GM19351 (cell line): ENCODE data around the gene SPDYE11.
"Not testable (repeated sequence)": the region's sequence is repeated elsewhere in the genome, so short reads cannot be mapped to it uniquely, and the experiment has no call there.

ENCODE experiments used
- ATAC-seq: cut with Tn5 transposase; IDR thresholded peaks from one replicate; pipeline ENCODE4 v1.9.1; 2021; ENCODE audit warnings: mild to moderate bottlenecking, moderate library complexity; ENCODE audit not compliant: unreplicated experiment

Gene SPDYE11

GRCh38 chr7:73057811-73058210 is at the start of gene SPDYE11:
Gene SPDYE11 (minus strand): TSS chr7:73057911. CDS start chr7:73056111, 1,800 bp downstream.
- ATAC-seq: not testable (repeated sequence)

GRCh38 chr7:73085938-73086337 is 28.2 kb upstream of the SPDYE11 start, which contains the start of gene SPDYE9:
Gene SPDYE9 (minus strand): TSS chr7:73086038. CDS start chr7:73084238, 1,800 bp downstream.
- ATAC-seq: not testable (repeated sequence)

DNA sequence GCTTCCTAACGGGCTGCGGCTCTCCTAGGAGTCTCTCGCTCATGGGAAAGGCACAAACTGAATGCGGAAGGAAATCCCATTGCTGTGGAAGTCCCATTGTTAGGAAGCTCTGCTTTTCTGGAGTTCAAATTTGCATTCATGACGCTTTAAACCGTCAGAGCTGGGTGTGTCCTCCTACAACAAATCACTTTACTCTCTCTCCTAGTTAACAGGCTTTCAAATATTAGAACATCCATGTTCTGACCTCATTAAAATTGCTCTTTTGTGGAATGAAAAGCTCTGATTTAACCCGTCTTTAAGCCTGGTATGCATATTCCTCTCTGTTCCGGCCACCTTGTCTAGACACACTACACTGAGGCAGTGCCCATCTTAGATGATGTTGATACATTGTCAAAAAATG is 28.0 kb downstream of the SPDYE11 start, which contains the start of gene SPDYE8:
TSS of gene SPDYE8 (minus strand) at position 101 of the 400 bp plus-strand sequence. CDS start 1,800 bp downstream, outside the sequence.
- not testable (repeated sequence) for ATAC-seq

DNA sequence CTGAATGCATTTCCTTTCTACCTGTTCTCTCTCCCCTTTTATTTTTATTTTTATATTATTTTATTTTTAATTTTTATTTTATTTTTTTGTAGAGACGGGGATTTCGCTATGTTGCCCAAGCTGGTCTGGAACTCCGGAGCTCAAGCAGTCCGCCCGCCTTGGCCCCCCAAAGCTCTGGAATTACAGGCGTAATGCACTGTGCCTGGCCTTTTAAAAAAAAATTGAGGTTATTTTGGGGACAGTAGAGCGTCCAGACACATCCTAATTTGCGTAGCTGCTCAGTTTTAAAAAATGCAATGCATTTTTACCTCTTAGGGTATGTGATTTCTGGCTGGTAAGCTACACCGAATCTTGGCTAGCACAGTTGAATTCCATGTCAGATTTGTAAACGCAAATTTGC is 51.2 kb downstream of the SPDYE11 start:
- ATAC-seq: not testable (repeated sequence)

DNA sequence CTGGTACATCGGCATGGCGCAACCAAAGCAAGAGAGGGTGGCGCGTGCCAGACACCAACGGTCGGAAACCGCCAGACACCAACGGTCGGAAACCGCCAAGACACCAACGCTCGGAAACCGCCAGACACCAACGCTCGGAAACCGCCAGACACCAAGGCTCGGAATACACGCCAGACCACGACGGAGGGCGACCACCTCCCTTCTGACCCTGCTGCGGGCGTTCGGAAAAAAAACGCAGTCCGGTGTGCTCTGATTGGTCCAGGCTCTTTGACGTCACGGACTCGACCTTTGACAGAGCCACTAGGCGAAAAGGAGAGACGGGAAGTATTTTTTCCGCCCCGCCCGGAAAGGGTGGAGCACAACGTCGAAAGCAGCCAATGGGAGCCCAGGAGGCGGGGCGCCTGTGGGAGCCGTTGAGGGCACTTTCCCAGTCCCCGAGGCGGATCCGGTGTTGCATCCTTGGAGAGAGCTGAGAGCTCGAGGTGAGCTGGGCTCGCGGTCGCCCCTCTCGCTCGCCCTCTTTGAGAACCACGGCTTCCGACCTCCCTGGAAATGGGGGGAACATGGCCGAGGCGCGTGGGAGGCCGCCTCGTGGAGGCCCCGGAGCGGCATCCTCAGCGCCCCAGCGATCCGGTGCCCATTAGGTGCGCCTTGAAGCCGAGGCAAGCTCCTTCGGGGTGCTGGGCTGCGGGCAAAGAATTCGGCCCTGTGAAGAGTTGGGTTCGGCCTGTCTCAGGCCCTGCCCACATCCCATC is 51.8 kb downstream of the SPDYE11 start:
- peak; percentile 80 for ATAC-seq

- peak; percentile 77 for ATAC-seq
These were observed 52.4 kb downstream of the SPDYE11 start for GRCh38 chr7:73005356-73005692.

GRCh38 chr7:72997887-72998468 is 59.7 kb downstream of the SPDYE11 start:
- not testable (repeated sequence) for ATAC-seq
